CD4-positive, alpha-beta T cell treated with Interleukin-4 for 4 hours (primary cell): Measurements from ENCODE around the gene MAP9.
"Not testable (repeated sequence)": the region's sequence is repeated elsewhere in the genome, so short reads cannot be mapped to it uniquely, and the experiment has no call there.

ENCODE experiments used
- DNase-seq: peaks from one replicate; pipeline ENCODE4 v3.0.0-alpha.2; 2020

MAP9 gene

DNA sequence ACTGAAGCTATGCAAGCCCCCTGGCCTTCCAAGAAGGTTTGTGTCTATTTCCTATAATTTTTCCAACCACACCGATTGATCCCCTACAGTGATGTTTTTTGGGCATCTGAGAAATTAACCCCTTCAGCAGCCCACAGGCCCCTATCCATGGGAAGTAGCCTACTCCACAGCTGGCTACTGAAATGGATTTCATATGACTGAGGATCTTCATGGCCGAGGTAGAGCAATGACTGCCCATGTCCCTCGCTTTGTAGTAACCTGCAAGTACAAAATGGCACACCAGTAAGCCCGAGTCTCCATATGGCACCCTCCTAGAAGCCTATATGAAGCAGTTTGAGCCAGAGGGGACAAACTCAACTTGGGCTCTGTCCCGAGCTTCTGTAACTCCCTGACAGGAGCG is 36.8 kb downstream of the MAP9 start:
- DNase-seq, result no peak

DNA sequence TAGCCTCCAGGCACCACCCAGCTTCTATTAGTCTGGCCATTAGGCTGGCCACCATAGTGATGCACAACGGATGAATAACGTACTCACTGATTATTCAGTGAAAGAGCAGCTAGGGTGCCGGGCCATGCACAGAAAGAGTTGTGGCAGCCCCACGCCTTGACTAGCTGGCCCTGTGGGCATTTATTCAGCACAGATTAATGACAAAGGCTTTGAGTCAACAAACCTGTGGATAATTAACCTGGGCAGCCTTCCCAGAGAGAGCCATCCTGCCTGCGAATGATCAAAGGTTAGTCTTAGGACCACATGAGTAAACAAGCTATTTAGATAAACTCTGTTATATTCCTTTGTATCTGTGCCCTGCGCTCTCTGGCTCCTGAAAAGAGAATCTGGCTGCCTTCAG is 37.2 kb downstream of the MAP9 start:
- no peak for DNase-seq

DNA sequence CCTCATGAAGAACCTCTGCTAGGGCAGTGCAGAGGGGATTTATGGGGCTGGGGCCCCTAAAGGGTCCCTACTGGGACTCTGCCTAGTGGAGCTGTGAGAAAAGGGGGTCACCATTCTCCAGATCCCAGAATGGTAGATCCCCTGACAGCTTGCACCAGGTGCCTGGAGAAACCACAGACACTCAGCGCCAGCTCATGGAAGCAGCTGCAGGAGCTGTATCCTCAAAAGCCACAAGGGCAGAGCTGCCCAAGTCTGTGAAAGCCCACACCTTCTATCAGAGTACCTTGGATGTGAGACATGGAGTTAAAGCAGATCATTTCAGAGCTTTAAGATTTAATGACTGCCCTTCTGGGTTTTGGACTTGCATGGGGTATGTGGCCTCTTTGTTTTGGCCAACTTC is 38.6 kb downstream of the MAP9 start:
- no peak for DNase-seq

DNA sequence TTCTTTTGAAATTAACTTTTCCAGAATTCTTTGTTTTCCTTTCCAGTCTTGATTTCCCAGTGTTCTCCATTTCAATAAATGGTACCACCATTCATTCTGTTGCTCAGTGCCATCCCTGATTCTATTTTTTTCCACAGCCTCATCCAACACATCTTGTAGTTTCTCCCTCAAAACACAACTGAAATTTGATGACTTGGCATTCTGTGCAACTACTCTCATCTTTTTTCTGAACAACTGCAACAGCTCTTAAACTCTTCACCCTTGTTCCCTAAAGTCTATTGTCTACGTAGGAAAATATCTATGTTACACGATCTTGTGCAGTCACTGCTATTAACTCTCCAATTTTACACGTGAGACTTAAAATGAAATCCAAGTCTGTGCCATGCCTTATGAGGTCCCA is 40.5 kb downstream of the MAP9 start:
- DNase-seq, result no peak

DNA sequence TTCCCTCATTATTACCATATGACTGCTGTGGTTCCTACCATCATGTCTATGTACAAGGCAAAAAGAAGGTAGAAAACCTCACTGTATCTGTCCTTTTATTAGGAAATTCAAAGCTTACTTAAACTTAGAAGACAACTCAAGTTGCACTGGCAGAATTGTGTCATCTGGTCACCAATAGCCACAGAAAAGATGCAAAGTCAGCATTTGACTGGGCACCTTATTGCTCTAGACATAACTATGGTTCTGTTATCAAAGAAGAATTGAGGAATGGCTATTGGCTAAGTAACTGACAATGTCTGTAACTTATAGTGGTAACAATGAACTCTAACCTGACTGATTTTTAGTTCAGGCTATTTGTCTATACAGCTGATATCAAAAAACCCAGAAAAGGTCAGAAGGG is 45.3 kb downstream of the MAP9 start:
- no peak for DNase-seq

DNA sequence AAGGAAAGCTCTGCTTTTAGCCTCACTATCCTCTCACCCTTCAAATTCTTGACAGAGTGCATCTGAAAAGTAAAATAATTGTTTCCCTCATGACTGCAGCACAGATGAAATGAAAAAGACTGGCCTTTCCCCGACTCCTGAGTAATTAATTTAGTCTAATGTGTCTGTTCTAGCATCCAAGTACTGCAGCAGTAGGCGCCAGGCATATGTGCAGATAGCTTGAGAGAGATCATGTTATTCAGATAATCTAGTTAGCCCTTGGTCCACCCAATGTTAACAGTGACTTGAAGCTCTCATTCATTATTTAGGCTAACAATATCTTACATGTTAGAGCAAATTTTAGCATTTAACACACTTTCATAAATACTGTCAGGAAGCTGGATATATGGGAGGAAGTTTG is 54.0 kb downstream of the MAP9 start:
- no peak for DNase-seq

DNA sequence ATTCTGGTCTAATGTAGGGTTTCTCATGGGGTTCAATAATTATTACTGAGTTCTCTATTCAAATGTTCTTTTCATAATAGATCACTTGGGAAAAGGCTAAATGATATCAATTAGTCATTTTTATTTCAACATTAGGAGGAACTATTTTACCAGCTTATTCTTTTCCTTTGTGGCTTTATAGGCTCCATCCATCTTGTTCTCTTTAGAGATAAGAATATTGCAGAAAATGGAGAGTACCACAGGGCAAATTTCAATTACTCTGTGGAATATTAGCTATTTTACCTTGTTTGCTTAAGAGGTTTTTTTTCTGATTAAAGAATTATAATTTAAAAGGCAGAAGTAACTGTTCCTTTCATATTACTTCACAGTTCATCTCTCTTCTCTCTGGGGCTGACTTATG is 55.8 kb downstream of the MAP9 start:
- no peak for DNase-seq

DNA sequence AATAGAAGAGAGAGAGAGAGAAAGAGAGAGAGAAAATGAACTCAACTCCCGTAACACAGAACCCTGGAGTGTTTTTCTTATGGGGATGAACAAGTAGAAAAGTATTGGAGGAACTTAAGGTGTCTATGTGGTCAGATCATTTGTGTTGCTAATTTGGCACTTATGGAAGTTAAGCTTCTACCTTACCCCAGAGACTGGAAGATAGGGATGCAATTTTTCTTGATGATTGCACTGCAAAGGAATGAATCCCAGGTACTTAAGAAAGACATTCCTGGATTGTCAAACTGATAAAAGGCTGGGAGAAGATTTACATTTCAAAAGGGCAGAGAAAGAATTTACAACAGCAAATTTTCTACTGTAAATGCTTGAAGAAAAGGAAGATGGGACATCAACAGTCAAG is 57.2 kb downstream of the MAP9 start:
- DNase-seq, result no peak

DNA sequence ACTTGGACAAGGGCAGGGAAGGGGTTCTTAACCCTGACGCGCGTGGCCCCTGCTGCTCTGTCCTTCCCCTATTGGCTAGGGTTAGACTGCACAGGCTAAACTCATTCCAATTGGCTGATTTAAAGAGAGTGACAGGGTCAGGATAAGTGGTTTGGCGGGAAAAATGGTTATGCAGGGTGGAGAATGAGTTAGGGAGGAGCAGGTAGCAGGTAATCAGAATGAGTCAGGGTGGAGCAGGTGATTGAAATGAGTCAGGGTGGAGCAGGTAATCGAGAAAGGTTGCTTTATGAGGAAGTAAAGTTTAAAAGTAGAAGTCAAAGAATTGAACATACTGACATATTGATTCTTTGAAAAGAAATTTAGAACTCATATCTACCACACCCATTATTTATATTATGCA is 64.7 kb downstream of the MAP9 start:
- not testable (repeated sequence) for DNase-seq

DNA sequence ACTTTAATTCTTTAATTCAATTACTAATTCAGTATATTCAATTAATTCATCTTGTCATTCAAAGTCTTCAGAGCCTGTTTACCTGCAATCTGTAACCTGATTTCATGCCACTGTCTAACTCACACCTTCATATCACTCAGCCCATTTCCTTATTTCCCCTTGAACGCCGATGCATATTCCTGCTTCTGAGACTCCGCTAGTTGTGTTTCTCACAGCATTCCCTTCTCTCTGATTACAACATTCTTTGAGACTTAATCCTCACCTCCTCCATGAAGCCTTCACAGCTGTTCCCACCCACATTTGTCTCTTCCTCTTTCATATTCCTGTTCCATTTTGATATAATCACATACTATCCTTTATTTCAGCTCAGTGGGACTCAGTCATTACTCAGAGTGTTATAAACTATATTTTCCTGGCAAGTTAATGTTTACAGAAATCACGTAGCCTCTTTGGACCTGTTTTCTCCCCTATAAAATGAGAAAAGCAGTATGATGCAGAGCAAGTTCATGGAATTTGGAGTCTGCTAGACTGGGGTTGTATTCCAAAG is 69.0 kb downstream of the MAP9 start:
- no peak for DNase-seq

DNA sequence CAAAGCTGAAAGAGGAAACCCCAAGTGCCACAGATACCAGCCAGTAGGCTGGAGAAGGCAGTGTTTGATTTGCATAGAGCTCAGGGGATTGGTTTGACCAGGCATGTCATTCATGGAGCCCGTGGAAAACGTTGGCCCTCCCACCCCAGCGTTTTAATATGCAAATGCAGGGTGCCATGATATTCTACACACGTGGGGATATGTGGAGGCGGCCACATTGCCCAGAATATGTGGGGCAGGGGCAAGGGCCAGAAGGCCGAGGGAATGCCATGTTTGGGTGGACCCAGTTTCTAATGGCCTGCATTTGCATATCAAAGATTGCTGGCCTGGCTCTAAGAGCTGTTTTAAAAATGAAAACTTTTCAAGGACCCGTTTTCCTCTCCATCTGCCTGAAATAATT is 71.1 kb downstream of the MAP9 start:
- DNase-seq, result no peak

DNA sequence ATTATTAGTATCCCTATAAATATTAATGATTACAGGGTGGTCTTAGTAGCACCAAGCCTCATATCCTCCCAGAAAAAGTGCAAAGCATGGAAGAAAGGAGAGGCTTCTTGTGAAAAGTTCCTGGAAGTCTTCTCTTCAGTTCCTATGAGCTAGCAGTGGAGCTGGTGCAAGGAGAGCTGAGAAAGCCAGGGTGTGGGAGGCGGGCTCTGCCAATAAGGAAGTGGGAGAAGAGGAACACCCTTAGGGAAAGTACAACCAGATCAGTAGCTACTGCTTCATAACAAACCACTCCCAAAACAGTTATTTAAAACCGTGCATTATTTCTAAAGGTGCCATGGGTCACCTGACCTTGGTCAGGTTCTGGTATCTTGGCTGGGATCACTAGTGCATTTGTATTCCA is 72.4 kb downstream of the MAP9 start:
- DNase-seq, result no peak

DNA sequence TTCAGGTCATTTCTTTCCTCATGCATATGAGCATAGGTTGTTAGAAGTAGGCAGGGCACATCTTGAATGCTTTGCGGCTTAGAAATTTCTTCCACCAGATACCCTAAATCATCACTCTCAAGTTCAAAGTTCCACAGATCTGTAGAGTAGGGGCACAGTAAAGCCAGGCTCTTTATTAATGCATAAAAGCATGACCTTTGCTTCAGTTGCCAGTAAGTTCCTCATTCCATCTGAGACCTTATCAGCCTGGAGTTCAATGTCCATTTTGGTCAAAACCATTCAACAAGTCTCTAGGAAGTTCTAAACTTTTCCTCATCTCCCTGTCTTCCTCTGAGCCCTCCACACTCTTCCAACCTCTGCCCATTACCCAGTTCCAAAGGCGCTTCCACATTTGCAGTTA is 77.7 kb downstream of the MAP9 start:
- no peak for DNase-seq
